Nucleus accumbens (tissue), 56 donors: Measurements from ENCODE around the gene SIAH1.
"Not testable (repeated sequence)": the region's sequence is repeated elsewhere in the genome, so short reads cannot be mapped to it uniquely, and the experiment has no call there.

Source experiments
- DNase-seq, 56 donors: peaks; one replicate each; lab custom pipeline; 2025; lab: John Stamatoyannopoulos, UW

The SIAH1 gene

DNA sequence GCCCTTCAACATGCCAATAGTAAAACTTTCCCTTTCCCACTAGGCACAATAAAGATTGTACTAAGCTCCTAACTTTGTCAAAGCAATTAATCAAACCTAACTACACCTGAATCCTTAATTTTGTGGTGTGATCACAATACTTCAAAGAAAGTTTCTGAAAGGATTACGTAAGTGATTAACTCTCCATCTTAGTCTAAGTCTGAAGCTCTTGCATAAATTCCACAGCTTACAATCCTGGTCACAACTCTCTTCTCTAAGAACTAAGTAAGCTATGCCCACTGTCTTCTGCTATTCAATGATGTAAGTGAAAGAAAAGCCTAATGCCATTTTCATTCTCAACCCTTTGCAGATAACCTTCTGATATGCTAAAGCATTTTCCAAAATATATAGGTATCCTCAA, 15.4 kb downstream of the SIAH1 start:
- no peak for DNase-seq

GRCh38 chr16:48367441-48368049, 17.7 kb downstream of the SIAH1 start:
- no peak for DNase-seq

DNA sequence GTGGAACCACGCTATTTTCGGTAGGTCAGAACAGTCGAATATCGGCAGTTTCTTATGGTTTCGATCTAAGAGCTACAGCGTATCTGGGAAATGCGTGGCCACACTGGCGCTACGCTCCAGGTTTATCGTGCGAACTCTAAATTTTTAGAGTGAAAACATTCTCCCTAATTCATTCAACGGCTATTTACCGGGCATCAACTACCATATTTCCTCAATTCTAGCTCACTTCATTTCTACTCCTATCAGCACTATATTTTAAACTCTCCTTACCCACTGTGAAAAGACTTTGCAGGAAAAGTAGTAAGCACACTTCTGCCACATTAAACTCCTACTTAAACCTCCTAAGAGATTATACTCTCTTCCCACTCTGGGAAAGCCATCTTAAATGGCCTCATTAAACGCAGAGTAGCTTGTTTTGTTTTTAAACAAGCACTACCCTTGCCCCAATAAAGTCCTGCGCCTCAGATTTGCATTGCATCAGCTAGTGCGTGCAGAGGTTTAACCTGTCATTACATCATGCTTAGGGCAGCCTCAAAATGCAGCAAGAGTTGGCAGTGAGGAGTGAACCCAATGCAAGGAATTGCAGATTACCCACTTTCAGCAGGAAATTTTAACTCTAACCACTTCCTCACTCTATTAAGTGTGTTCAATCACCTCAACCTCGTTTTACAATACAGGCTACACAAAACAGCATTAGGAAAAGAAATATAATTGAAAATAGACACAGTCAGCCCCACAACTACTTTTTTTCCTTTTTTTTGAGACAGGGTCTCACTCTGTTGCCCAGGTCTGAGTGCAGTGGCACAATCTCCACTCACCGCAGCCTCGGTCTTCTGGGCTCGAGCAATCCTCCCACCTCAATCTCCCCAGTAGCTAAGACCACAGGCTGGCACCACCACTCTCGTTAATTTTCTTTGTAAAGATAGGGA, 18.8 kb downstream of the SIAH1 start:
- DNase-seq: no peak

GRCh38 chr16:48365601-48366164, 19.5 kb downstream of the SIAH1 start:
- DNase-seq: peak in 54 of 56 donors; percentile 24 to 90 (median 70)

DNA sequence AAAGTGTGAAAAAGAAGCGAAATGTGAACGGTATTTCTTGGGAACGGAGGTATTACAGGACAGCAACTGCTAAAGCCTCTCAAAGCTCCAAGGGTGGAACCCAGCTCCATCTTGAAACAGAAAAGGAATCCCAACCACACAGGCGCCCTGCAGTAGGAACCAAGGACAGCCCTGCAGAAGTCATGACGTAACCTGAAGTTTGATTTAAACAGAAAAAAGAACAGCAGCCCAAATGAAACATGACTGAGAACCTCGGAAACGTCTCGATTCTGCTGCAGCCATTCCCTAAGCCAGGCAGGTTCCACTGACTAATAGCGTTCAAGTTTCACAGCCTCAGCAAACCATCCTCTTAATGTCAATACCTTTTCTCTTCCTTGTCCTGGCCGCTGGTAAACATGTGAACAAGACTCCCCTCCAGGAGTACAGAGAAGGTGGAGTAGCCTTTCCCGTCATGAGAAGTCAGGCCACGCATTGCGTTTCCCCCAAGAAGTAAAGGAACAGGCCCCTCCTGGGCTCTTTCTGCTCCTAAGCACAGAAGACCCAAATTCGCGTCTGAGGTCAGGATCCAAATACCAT, 20.1 kb downstream of the SIAH1 start:
- no peak for DNase-seq

- no peak for DNase-seq
These were observed 23.6 kb downstream of the SIAH1 start for GRCh38 chr16:48361540-48362144.

DNA sequence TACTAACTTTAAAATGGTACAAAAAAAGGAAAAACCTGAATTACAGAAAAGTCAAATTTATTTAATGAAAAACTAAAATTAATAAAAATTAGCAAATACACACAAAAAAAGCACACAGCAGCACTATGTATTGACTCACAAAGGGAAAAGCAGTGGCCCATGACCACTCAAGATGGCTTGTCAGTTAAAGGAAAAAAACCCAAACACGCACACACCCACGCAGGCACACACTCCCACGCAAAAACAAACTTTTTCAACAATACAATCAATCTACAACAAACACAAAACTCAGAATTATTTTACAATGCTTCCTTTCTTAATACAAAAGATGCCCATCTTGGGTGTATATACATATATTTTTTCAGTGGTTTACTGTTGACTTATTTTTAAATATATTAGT, 24.2 kb downstream of the SIAH1 start:
- DNase-seq: no peak

DNA sequence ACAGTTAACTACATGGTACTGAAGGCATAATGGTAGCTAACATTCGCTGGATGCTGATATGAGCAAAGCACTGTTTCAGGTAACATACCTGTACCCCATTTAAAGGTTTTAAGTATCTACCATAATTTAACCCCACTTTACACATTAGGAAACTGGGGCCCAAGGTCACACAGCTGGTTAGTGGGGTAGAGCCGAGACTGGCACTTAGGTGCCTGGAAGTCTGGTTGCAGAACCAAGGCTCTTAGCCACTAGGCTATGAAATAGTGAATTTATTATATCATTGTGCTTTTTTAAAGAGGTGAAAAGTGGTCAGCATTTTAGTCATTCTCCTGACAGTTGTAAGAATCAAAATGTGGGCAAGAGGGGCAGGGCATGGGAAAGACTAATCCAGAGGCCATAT, 25.2 kb downstream of the SIAH1 start:
- DNase-seq: no peak

DNA sequence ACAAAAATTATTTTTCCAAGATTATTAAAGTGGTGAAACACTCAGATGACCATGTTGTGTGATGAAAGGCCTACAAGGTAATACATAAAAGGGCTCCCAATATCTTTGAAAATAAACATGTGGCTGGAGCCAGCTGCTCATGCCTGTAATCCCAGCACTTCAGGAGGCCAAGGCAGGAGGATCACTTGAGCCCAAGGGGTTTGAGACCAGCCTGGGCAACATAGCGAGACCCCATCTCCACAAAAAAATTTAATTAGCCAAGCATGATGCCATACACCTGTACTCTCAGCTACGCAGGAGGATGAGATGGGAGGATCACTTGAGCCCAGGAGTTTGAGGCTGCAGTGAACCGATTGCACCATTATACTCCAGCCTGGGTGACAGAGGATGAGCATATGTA, 26.8 kb downstream of the SIAH1 start:
- DNase-seq: no peak

DNA sequence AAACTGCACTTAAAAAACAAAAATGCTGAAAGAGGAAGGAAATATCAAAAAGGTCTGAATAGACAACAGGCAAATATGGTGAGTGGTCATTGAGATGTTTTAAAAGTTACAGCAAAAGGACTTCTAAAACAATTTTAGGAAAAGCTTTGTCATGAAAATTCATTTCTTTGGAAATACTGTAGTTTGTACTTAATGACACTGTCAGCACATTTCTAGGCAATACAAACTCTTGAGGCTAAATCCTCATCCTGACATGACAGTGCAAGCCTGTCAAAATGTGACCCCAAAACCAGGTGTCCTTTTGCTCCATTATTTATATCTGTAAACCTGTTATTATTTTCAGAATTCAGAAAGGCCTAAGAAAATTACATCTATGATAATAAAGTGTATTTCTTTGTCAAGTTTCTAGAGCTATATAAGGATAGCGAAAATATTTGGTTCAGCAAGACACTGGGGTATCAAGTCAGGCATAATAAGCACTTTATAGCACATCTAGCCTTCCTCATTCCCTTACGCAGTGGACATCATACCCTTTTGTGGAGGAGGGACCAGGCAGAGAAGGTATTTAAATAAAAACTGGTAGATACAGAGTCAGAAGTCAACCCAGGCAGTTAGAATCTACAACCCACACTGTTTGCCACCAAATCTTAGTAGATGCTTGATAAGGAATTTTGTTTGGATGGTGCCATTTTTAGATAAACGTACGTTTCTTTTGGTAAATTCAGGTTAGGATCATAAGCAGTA, 28.4 kb downstream of the SIAH1 start:
- DNase-seq: no peak

DNA sequence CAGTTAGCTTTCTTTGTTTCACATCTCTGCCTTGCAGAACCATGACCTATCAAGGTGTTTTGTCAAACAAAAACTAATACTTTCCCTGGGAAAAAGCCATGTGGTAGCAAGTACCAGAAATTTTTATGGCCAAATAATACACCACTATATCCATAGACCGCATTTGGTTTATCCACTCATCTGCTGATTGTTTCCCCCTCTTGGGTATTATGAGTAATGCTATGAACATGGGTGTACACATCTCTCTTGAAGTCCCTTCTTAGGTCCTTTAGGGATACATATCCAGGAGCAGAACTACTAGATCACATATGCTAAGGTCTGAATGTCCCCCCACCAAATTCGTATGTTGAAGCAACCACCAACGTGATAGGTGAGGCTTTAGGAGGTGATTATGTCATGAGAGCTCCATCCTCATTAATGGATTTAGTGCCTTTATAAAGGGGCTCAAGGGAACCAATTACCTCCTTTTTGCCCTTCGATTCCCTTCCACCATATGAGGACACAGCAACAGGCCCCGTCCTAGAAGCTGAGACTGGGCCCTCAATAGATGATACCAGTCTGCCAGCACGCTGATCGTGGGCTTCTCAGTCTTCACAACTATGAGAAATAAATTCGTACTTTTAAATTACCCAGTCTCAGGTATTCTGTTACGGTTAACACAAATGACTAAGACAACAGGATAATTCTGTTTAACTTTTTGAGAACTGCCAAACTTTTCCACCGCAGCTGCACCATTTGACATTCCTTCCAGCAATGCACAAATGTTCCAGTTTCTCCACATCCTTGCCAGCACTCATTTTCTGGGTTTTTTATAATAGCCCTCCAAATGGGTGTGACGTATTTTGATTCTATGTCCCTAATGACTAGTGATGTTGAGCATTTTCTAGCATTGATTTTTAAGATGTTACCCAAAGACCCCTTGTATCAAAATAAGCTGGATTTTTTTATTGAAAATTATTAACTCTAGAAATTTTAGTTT, 30.0 kb downstream of the SIAH1 start:
- DNase-seq: no peak

DNA sequence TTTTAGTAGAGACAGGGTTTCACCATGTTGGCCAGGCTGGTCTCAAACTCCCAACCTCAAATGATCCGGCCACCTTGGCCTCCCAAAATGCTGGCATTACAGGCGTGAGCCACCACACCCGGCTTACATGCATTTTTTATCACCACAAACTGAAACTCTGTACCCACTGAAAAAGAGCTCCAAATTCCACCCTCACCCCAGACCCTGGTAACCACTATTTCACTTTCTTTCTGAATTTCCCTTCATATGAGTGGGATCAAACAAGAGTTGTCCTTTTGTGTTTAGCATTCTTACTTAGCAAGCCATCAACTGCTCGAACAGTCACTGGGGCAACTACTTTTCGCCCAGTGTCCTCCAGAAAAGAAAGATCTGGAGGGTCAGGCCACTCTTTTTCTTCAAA, 30.8 kb downstream of the SIAH1 start:
- DNase-seq: not testable (repeated sequence)

- DNase-seq: peak in 37 of 56 donors; percentile 5 to 74 (median 25)
These were observed 31.5 kb downstream of the SIAH1 start for GRCh38 chr16:48353565-48354163.

DNA sequence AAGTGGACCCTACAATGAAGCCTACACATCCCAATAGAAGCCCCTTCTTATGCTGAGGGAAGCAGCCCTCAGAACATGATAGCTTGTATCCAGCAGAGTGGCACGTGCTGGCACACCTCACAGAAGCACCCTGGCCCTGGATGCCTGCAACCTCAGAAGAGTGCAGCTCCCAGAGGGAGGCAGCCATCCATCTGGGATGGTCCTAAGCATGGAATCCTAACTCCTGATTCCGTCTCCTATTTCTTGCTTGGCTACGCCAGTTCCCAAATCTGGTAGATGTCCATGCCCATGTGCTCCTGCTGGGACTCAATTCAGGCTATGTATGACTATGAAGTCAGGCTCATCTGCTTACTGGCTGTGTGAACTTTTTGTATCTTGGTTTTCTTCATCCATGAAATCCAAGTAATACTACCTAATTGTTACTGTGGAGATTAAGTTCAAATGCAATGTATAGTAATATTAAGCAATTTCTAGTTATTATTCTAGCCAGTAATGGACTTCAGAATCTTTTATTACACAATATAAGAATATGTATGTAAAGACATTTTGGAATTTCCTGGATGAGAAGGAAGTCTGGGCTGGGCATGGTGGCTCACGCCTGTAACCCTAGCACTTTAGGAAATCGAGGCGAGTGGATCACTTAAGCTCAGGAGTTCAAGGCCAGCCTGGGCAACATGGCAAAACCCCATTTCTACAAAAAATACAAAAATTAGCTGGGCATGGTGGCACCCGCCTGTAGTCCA, 32.4 kb downstream of the SIAH1 start:
- no peak for DNase-seq

DNA sequence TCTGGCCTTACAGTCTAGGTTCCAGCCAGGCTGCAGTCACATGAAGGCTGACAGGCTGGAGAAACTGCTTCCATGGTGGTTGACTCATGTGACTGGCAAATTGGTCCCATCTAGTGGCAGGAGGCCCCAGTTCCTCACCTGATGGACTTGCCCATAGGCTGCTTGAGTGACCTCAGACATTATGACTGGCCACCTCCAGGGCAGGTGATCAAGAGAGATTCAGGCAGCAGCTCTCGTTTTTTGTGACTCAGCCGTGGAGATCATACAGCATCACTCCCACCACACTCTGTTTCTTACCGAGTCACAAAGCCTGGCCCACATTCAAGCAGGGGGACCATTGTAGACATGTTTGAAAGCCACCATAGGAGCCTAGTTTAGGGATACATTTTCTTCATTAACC, 34.5 kb downstream of the SIAH1 start:
- DNase-seq: no peak

- DNase-seq: peak in 3 of 56 donors; percentile 3 to 38 (median 28)
These were observed 37.2 kb downstream of the SIAH1 start for GRCh38 chr16:48347980-48348379.

- no peak for DNase-seq
These were observed 37.9 kb downstream of the SIAH1 start for GRCh38 chr16:48347191-48347865.
